OCI-LY1 (cell line): ENCODE data around the gene PACS2.
"Not testable (repeated sequence)": the region's sequence is repeated elsewhere in the genome, so short reads cannot be mapped to it uniquely, and the experiment has no call there.

Experiments
- H2AFZ ChIP-seq: fragments of 200-600 bp; sonication (generic), shearing (Covaris generic); 2 replicates; pipeline ENCODE4 v1.6.0; 2014; ENCODE audit warnings: antibody characterized with exemption, mild to moderate bottlenecking, low read length
- H3F3A ChIP-seq: fragments of 200-600 bp; sonication (generic), shearing (Covaris generic); 2 replicates; pipeline ENCODE4 v1.6.0; 2014; ENCODE audit warnings: mild to moderate bottlenecking, antibody characterized with exemption, low read length, moderate library complexity; ENCODE audit not compliant: insufficient read depth
- H3K27ac ChIP-seq: fragments of 200-600 bp; sonication (generic); 2 replicates; pipeline ENCODE4 v1.5.1; 2014; ENCODE audit warnings: low read length, mixed run types, mild to moderate bottlenecking, low read depth; ENCODE audit not compliant: poor library complexity, severe bottlenecking
- H3K27me3 ChIP-seq: fragments of 200-600 bp; sonication (generic); 2 replicates; pipeline ENCODE4 v1.6.0; 2014; ENCODE audit warnings: antibody characterized with exemption, mild to moderate bottlenecking, low read length, moderate library complexity; ENCODE audit not compliant: insufficient read depth
- H3K36me3 ChIP-seq: fragments of 200-600 bp; sonication (generic); 2 replicates; pipeline ENCODE4 v1.6.1; 2014; ENCODE audit warnings: mild to moderate bottlenecking, antibody characterized with exemption, low read length, moderate library complexity, mixed read lengths; ENCODE audit not compliant: insufficient read depth
- H3K4me1 ChIP-seq: fragments of 200-600 bp; sonication (generic); 2 replicates; pipeline ENCODE4 v1.5.1; 2014; ENCODE audit warnings: mild to moderate bottlenecking, low read length, moderate library complexity; ENCODE audit not compliant: insufficient read depth, severe bottlenecking
- H3K4me2 ChIP-seq: fragments of 200-600 bp; sonication (generic), shearing (Covaris generic); 2 replicates; pipeline ENCODE4 v1.6.1; 2014; ENCODE audit warnings: low read length
- H3K4me3 ChIP-seq: fragments of 200-600 bp; sonication (generic); 2 replicates; pipeline ENCODE4 v1.5.1; 2014; ENCODE audit warnings: low read length, low read depth, mild to moderate bottlenecking, mixed read lengths; ENCODE audit not compliant: poor library complexity, severe bottlenecking
- H3K79me2 ChIP-seq: fragments of 200-600 bp; shearing (Covaris generic); 2 replicates; pipeline ENCODE4 v1.6.1; 2016; ENCODE audit warnings: mixed run types, low read length, mixed read lengths; ENCODE audit not compliant: insufficient read depth
- H3K9ac ChIP-seq: fragments of 200-600 bp; sonication (generic), shearing (Covaris generic); 2 replicates; pipeline ENCODE4 v1.6.1; 2014; ENCODE audit warnings: mild to moderate bottlenecking, low read length, mixed read lengths
- H3K9me2 ChIP-seq: fragments of 200-600 bp; sonication (generic), shearing (Covaris generic); 2 replicates; pipeline ENCODE4 v1.6.1; 2014; ENCODE audit warnings: low read depth, mild to moderate bottlenecking, low read length, mixed read lengths
- H3K9me3 ChIP-seq: fragments of 200-600 bp; shearing (Covaris generic); 2 replicates; pipeline ENCODE4 v1.6.1; 2014; ENCODE audit warnings: low read length, mixed read lengths
- H4K20me1 ChIP-seq: fragments of 200-600 bp; sonication (generic), shearing (Covaris generic); 2 replicates; pipeline ENCODE4 v1.6.0; 2016; ENCODE audit warnings: mild to moderate bottlenecking, low read length; ENCODE audit not compliant: insufficient read depth
- CTCF ChIP-seq: fragments of 200-600 bp; sonication (generic), shearing (Covaris generic); IDR thresholded peaks from 2 replicates; pipeline ENCODE4 v1.5.1; 2017; ENCODE audit warnings: mild to moderate bottlenecking, antibody characterized with exemption, low read length, moderate library complexity, mixed read lengths
- EZH2 ChIP-seq: fragments of 200-600 bp; sonication (generic), shearing (Covaris generic); IDR thresholded peaks from 2 replicates; pipeline ENCODE4 v1.8.0; 2017; ENCODE audit warnings: borderline replicate concordance, mixed run types, mild to moderate bottlenecking, antibody characterized with exemption, low read length, moderate library complexity, mixed read lengths

Gene PACS2

GRCh38 chr14:105358140-105358846 lies 43.7 kb downstream of the PACS2 start:
- Histone ChIP-seq H3K27me3 (no peaks in the 10 kb centered on the region; the same call in 1 of the 2 replicates), H3K4me3 (no peak overlapping the region), H3K79me2 (no peaks in the 10 kb centered on the region), H3K9ac (no peak overlapping the region), H3K27ac (no peak overlapping the region), H3K9me3 (no peaks in the 10 kb centered on the region), H4K20me1 (0 out of 2 replicates have a peak, but pooled peaks cover 2% of the 10 kb centered on the region), H3K4me2 (no peak overlapping the region), H2AFZ (no peak overlapping the region), H3F3A (no peaks in the 10 kb centered on the region), H3K9me2 (no peaks in the 10 kb centered on the region), H3K36me3 (no peaks in the 10 kb centered on the region), H3K4me1 (no peaks in the 10 kb centered on the region)
- TF ChIP-seq CTCF (no peak), EZH2 (no peak)

GRCh38 chr14:105358943-105359342 lies 44.4 kb downstream of the PACS2 start:
- Histone ChIP-seq H3K79me2 (no peaks in the 10 kb centered on the region), H3K9me2 (no peaks in the 10 kb centered on the region), H4K20me1 (0 out of 2 replicates have a peak, but pooled peaks cover 2% of the 10 kb centered on the region), H3K9ac (no peak overlapping the region), H3F3A (no peaks in the 10 kb centered on the region), H3K36me3 (no peaks in the 10 kb centered on the region), H3K4me3 (no peak overlapping the region), H2AFZ (no peak overlapping the region), H3K4me2 (no peak overlapping the region), H3K4me1 (no peaks in the 10 kb centered on the region), H3K27ac (no peak overlapping the region), H3K27me3 (no peaks in the 10 kb centered on the region; the same call in 1 of the 2 replicates), H3K9me3 (no peaks in the 10 kb centered on the region)
- TF ChIP-seq EZH2, result no peak
- no peak for TF ChIP-seq CTCF

GRCh38 chr14:105361412-105361811 lies 46.9 kb downstream of the PACS2 start:
- not testable (repeated sequence) for H4K20me1 ChIP-seq, H3K9me3 ChIP-seq, H3K27ac ChIP-seq, H3K36me3 ChIP-seq, H3K9ac ChIP-seq, H3K4me3 ChIP-seq, H2AFZ ChIP-seq, H3F3A ChIP-seq, H3K4me1 ChIP-seq, H3K79me2 ChIP-seq, H3K9me2 ChIP-seq, H3K4me2 ChIP-seq
- H3K27me3 ChIP-seq, result peaks cover 13% of the 10 kb centered on the region
